Activated CD4-positive, alpha-beta T cell treated with anti-CD3 and anti-CD28 coated beads, Interleukin-2, amount 50 U/mL, for 48 hours (primary cell): Measurements from ENCODE around the gene ZNF365.
"Not testable (repeated sequence)": the region's sequence is repeated elsewhere in the genome, so short reads cannot be mapped to it uniquely, and the experiment has no call there.

Experiments used
- DNase-seq, 2 experiments: peaks; one replicate each; pipeline ENCODE4 v3.0.0-alpha.2; 2020

Gene ZNF365, protein sequence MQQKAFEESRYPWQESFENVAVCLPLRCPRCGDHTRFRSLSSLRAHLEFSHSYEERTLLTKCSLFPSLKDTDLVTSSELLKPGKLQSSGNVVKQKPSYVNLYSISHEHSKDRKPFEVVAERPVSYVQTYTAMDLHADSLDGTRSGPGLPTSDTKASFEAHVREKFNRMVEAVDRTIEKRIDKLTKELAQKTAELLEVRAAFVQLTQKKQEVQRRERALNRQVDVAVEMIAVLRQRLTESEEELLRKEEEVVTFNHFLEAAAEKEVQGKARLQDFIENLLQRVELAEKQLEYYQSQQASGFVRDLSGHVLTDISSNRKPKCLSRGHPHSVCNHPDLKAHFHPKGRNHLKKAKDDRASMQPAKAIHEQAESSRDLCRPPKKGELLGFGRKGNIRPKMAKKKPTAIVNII

GRCh38 chr10:62373995-62374861 is at the start of gene ZNF365:
TSS of gene ZNF365 (plus strand) at chr10:62374369. CDS start at chr10:62376194, 1,825 bp downstream.
- peak; percentile 37 to 48 for DNase-seq

- DNase-seq: no peak
These were observed 48.0 kb upstream of the ZNF365 start for GRCh38 chr10:62326176-62326575.

- no peak for DNase-seq
These were observed 46.3 kb upstream of the ZNF365 start for GRCh38 chr10:62327885-62328284.

GRCh38 chr10:62330213-62330612 is 44.0 kb upstream of the ZNF365 start:
- no peak for DNase-seq

GRCh38 chr10:62332406-62332805 is 41.8 kb upstream of the ZNF365 start:
- DNase-seq: no peak

DNA sequence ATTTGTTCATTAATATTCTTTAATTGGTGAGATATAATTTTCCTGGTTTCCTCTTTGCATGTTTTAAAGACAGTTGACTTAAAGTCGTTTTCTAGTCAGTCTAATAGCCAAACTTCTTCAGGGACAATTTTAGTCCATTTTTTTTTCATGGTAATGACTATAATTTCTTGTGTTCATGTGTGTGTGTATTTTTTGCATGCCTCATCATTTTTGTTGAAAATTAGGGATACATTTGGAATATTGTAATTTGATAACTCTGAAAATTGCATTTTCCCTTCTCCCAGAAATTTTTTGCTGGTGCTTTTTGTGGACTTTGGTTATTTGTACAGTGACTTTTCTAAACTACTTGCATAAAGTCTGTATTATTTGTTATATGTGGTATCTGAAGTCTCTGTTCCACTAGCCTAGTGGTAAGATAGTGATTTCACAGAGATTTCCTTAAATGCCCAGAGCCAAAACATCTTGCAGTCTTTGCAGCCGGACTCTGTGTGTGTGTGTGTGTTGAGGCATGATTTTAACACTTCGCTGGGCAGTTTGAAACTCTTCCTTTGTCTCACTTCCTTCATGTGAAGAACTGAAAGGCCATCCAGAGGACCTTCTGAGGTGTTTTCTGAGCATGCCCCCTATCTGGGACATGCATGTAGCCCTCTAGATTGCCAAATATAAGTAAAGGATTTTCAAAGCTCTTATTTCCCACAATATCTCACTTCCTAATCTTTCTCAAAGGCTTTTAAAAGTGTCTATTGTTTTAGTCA is 40.9 kb upstream of the ZNF365 start:
- no peak for DNase-seq

DNA sequence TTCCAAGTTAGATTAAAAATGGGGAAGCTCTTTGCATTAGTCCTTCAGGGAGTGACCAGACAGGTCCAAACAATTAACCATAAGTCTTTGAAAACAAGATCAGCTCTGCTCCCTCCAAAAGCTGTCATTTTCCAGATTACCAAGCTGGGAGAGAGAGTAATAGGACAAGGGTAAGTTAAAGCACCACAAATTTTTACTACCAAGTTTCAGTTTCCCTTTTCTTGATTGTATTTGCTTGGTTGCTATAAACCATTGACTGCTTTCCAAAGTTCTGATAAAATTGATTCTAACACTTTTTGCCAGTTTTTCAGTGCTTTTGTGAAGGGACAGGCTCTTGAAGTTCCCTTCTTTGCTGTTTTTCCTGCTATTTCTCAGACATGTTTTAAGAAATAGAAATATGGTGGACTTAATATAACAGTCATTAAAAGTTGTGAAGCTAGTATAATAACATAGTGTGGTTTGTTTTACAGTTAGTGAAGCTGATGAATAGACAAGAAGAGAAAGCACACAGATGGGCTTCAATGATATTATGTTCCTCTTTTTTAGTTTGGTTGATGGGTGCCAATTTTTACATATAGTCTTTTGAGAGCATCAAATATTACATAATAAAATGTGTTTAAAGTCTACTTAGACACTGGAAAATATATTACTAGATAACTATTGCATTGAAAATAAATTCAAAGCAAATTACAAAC is 40.0 kb upstream of the ZNF365 start:
- no peak for DNase-seq

- DNase-seq: no peak
These were observed 38.8 kb upstream of the ZNF365 start for GRCh38 chr10:62335326-62335725.

GRCh38 chr10:62336404-62336803 is 37.8 kb upstream of the ZNF365 start:
- no peak for DNase-seq

DNA sequence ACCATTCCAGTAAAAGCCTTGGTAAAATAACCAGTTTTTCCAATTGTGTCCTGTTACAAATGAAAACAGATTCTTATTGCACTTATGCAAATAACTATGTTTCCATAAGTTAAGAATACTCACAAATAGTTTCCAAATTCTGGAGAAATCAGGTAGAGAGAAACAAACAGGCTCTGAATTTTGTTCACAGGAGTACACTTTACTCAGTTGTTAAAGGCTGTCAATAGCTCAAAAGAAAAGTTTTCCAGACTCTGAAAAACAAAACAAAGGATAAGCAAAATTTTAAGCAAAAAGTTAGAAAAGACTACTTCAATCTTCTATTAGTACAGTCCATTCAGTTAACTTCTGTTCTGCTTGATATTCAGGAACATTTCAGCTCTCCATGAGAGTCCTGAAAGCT is 32.8 kb upstream of the ZNF365 start:
- DNase-seq: no peak

GRCh38 chr10:62343000-62343399 is 31.2 kb upstream of the ZNF365 start:
- DNase-seq: no peak

DNA sequence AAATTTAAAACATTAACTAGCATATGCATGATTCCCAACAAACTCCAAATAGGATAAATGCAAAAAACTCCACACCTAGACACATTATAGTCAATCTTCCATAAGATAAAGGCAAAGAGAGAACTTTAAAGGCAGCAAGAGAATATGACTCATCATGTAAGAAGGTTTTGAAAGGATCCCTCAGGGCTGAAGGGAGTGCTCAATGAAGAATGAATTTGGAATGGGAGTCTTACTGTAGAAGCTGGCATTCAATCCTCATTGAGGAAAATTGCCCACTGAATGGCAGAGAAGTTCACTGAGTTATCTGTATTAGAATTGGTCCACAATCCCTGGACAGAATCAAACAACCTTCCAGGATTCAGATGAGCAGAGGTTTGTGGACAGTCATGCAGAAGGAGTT is 26.1 kb upstream of the ZNF365 start:
- DNase-seq: no peak

DNA sequence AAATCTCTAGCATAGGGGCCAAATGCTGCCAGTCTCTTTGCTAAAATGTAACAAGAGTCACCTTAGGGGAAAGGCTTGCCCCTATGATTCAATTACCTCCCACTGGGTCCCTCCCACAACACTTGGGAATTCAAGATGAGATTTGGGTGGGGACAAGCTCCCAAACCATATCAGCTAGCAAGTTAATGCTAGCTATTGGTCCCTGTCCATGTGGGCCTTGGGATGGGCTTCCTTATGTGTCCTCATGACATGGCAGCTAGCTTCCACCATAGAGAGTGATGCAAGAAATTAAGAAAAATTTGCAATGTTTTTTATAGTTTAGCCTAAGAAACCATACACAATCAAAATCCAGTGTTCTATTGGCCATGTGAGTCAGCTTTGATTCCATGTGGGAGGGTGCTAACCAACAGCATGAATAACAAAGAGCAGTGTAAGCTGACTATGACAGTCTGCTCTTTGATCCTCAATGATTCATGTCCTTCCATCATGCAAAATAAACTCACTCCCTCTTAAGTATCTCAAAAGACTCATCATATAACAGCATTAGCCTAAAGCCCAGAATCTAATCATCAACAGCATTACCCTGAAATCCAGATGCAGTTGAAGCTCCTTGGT is 21.7 kb upstream of the ZNF365 start:
- DNase-seq: peak in 1 of 2 experiments; percentile 39

DNA sequence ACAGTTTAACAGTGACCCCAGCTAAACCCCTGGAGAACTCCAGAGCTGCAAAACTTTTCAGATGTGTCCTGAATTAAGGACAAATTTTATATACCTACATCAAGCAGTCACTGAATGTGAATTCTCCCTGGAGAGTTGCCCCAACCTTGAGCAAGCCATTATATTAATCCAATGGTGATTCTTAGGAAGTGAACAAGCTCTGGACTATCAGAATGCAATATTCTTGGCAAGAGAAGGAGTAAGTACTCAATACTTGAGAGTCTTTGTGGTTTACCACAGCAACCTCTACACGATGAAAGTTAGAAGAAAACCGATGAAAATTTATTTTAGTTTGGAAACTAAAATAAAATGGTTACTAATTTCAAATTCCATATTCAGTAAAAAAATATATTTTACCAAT is 19.3 kb upstream of the ZNF365 start:
- no peak for DNase-seq

GRCh38 chr10:62356447-62356846 is 17.7 kb upstream of the ZNF365 start:
- no peak for DNase-seq

GRCh38 chr10:62358151-62358550 is 16.0 kb upstream of the ZNF365 start:
- DNase-seq: not testable (repeated sequence)

DNA sequence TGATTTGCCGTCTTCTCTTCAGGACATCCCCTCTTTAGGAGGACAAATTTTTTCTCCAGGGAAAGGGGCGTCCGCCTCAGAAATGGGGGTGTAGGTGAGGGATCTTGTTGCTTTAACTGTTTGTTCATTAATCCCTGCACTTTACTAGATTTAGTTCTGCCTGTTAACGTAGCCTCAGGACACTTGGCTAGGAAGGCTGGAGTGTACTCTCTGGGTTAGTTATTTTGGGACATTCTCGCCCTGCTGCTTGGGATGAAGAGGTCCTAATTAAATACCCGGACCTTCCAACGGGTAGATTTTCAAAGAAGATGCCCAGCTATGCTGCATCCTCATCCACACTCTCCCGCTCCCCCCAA is 552 bp upstream of the ZNF365 start:
- no peak for DNase-seq

DNA sequence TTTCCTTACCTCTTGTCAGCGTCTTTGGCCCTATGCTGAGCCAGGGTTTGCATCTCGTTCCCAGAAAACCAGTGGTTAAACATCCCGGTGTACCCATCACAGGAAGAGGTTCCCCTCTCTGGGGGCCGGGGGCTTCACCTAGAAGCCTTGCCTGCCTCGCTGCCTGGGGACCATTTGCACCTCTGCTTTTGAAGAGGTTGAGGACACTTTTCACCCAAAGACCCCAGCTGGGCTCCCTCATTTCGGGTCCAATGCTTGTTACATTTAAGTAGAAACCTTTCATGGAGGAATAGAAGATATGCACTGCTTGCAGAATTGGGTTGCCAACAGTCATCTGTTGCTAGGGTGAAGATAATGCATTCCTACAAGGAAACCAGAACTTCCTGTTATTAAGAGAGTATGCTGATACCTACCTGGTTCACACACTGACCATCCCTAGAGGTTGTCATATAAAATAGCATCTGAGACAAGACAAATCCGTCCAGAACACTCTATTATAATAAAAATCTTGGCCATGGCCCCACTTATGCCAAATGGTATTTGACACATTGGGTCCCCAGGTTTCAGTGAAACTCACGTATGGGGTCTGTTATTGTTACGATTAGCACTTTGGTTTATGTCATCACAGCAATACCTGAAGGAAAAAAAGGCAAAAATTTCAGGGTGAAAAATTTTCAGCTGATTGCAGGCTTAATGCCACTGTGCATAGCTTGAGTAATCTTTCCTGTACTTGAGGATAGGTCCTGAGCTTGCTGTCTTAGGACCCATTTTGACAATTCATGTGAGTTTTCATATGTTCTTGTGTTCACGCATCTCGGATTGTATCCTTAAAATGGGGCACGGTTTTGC is 917 bp downstream of the ZNF365 start:
- no peak for DNase-seq

DNA sequence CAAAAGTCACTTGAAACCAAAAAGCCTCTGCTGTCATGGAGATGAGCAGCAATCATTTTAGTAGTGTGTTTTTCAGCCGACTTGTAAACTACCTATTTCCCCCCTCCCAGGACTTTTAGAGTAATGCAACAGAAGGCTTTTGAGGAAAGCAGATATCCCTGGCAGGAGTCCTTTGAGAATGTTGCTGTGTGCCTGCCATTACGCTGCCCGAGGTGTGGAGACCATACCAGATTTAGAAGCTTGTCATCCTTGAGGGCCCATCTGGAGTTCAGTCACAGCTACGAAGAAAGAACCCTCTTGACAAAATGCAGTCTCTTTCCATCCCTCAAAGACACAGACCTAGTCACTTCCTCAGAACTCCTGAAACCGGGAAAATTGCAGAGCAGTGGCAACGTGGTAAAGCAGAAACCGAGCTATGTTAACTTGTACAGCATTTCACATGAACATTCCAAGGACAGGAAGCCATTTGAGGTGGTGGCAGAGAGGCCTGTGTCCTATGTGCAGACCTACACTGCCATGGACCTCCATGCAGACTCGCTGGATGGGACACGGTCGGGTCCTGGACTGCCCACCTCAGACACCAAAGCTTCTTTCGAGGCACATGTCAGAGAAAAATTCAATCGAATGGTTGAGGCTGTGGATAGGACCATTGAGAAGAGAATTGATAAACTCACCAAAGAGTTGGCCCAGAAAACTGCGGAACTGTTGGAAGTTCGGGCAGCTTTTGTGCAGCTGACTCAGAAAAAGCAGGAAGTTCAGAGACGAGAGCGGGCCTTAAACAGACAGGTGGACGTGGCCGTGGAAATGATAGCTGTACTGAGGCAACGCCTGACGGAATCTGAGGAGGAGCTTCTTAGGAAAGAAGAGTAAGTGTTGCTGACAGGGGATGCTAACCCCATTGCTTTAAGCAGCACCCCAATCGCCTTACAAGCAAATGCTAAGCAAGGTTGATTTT is 2.2 kb downstream of the ZNF365 start:
- no peak for DNase-seq

- no peak for DNase-seq
These were observed 2.9 kb downstream of the ZNF365 start for GRCh38 chr10:62377026-62377415.
